ENCODE data around the gene SH3BP5L. TPM values are rescaled to one million over a fixed set of nuclear protein-coding genes. Genes with fewer than 3 reads are reported as not detected.
A peak's percentile ranks its signal among the peaks of the same experiment; 100 is the strongest.

The SH3BP5L gene
- total RNA-seq, 4 donors from 2014 or later, result 23.5 to 41.2 (median 29.4) TPM

- Histone ChIP-seq H3K4me3 (peak overlapping the region; percentile 87), H3K36me3 (no peaks in the 10 kb centered on the region), H3K27me3 (no peaks in the 10 kb centered on the region), H3K27ac (no peak overlapping the region), H3K4me1 (peaks cover 13% of the 10 kb centered on the region), H3K9me3 (no peaks in the 10 kb centered on the region)
- 97% methylated on average over 3 of the region's 3 CpGs for WGBS
- no peak for DNase-seq (ENCODE audit: low spot score in 2 of 2)
- no peak for TF ChIP-seq POLR2A (IDR thresholded peaks at IDR 0.05)
- TF ChIP-seq CTCF (IDR thresholded peaks at IDR 0.05), result no peak
- TF ChIP-seq EP300 (IDR thresholded peaks at IDR 0.05), result no peak
- TF ChIP-seq POLR2AphosphoS5 (IDR thresholded peaks at IDR 0.05), result no peak
These were observed 46.2 kb upstream of the SH3BP5L start for GRCh38 chr1:248871837-248872401.

- Histone ChIP-seq H3K36me3 (no peaks in the 10 kb centered on the region), H3K9me3 (no peaks in the 10 kb centered on the region), H3K4me3 (peak overlapping the region; percentile 65), H3K27me3 (no peaks in the 10 kb centered on the region), H3K27ac (peak overlapping the region; percentile 62), H3K4me1 (peaks cover 28% of the 10 kb centered on the region)
- 31% methylated on average over 22 of the region's 46 CpGs for WGBS
- TF ChIP-seq POLR2A (IDR thresholded peaks at IDR 0.05) (no peak), EP300 (IDR thresholded peaks at IDR 0.05) (no peak), POLR2AphosphoS5 (IDR thresholded peaks at IDR 0.05) (peak in 1 of 3 donors; percentile 63), CTCF (IDR thresholded peaks at IDR 0.05) (no peak)
- peak; percentile 94 to 95 for DNase-seq (ENCODE audit: low spot score in 2 of 2)
These were observed 37.5 kb upstream of the SH3BP5L start for GRCh38 chr1:248862998-248863881.

GRCh38 chr1:248862695-248862997, 36.9 kb upstream of the SH3BP5L start:
- Histone ChIP-seq H3K27me3 (no peaks in the 10 kb centered on the region), H3K4me3 (peak overlapping the region; percentile 65), H3K9me3 (no peaks in the 10 kb centered on the region), H3K36me3 (no peaks in the 10 kb centered on the region), H3K4me1 (peaks cover 34% of the 10 kb centered on the region), H3K27ac (peak overlapping the region; percentile 62)
- no peak for DNase-seq (ENCODE audit: low spot score in 2 of 2)
- WGBS, result 17% methylated on average over 3 of the region's 4 CpGs
- TF ChIP-seq POLR2AphosphoS5 (IDR thresholded peaks at IDR 0.05), result no peak
- no peak for TF ChIP-seq POLR2A (IDR thresholded peaks at IDR 0.05)
- no peak for TF ChIP-seq CTCF (IDR thresholded peaks at IDR 0.05)
- TF ChIP-seq EP300 (IDR thresholded peaks at IDR 0.05), result no peak

GRCh38 chr1:248861616-248862015, 35.9 kb upstream of the SH3BP5L start:
- H3K4me3 ChIP-seq, result no peak overlapping the region
- TF ChIP-seq POLR2AphosphoS5 (IDR thresholded peaks at IDR 0.05), result no peak
- no peak for TF ChIP-seq EP300 (IDR thresholded peaks at IDR 0.05)
- no peak for TF ChIP-seq POLR2A (IDR thresholded peaks at IDR 0.05)
- TF ChIP-seq CTCF (IDR thresholded peaks at IDR 0.05), result no peak
- no peaks in the 10 kb centered on the region for H3K36me3 ChIP-seq
- H3K27ac ChIP-seq, result no peak overlapping the region
- DNase-seq (ENCODE audit: low spot score in 2 of 2), result no peak
- H3K4me1 ChIP-seq, result peaks cover 43% of the 10 kb centered on the region
- 92% methylated on average over 2 of the region's 2 CpGs for WGBS
- H3K27me3 ChIP-seq, result no peaks in the 10 kb centered on the region
- no peaks in the 10 kb centered on the region for H3K9me3 ChIP-seq

GRCh38 chr1:248860007-248860406, 34.3 kb upstream of the SH3BP5L start:
- no peak overlapping the region for H3K27ac ChIP-seq
- 62% methylated on average over 4 of the region's 4 CpGs for WGBS
- peaks cover 43% of the 10 kb centered on the region for H3K4me1 ChIP-seq
- no peak for DNase-seq (ENCODE audit: low spot score in 2 of 2)
- H3K27me3 ChIP-seq, result no peaks in the 10 kb centered on the region
- H3K4me3 ChIP-seq, result no peak overlapping the region
- TF ChIP-seq POLR2AphosphoS5 (IDR thresholded peaks at IDR 0.05) (no peak), CTCF (IDR thresholded peaks at IDR 0.05) (no peak), POLR2A (IDR thresholded peaks at IDR 0.05) (no peak), EP300 (IDR thresholded peaks at IDR 0.05) (no peak)
- no peaks in the 10 kb centered on the region for H3K9me3 ChIP-seq
- peaks cover 6% of the 10 kb centered on the region for H3K36me3 ChIP-seq

Measured in suprapubic skin (tissue), 4 donors.